MM.1S (cell line): Measurements from ENCODE around the gene NPY2R.

Experiments used
- DNase-seq: peaks from one replicate; pipeline ENCODE4 v3.0.0-alpha.2; 2015
- H2AFZ ChIP-seq: fragments of 300-600 bp; sonication (generic); 2 replicates; pipeline ENCODE4 v1.6.0; 2016; ENCODE audit warnings: antibody characterized with exemption, low read length
- H3F3A ChIP-seq: fragments of 300-600 bp; sonication (generic); 2 replicates; pipeline ENCODE4 v1.6.1; 2016; ENCODE audit warnings: mild to moderate bottlenecking, antibody characterized with exemption, low read length, moderate library complexity, mixed read lengths; ENCODE audit not compliant: insufficient read depth
- H3K27ac ChIP-seq: fragments of 300-600 bp; sonication (generic); 2 replicates; pipeline ENCODE4 v1.5.1; 2016; ENCODE audit warnings: mild to moderate bottlenecking, low read length
- H3K27me3 ChIP-seq: fragments of 300-600 bp; sonication (generic); replicated peaks from 2 replicates; pipeline ENCODE4 v1.6.0; 2016; ENCODE audit warnings: low read length; ENCODE audit not compliant: insufficient read depth
- H3K36me3 ChIP-seq: fragments of 300-600 bp; sonication (generic); replicated peaks from 2 replicates; pipeline ENCODE4 v1.6.1; 2016; ENCODE audit warnings: mild to moderate bottlenecking, low read length, mixed read lengths; ENCODE audit not compliant: insufficient read depth
- H3K4me1 ChIP-seq: fragments of 300-600 bp; sonication (generic); 2 replicates; pipeline ENCODE4 v1.6.1; 2016; ENCODE audit warnings: low read length, mixed read lengths
- H3K4me2 ChIP-seq: fragments of 300-600 bp; sonication (generic); 2 replicates; pipeline ENCODE4 v1.6.0; 2016; ENCODE audit warnings: low read depth, low read length
- H3K4me3 ChIP-seq: fragments of 300-600 bp; sonication (generic); 2 replicates; pipeline ENCODE4 v1.5.1; 2016; ENCODE audit warnings: low read length, mixed read lengths
- H3K79me2 ChIP-seq: fragments of 300-600 bp; sonication (generic); 2 replicates; pipeline ENCODE4 v1.6.1; 2016; ENCODE audit warnings: mixed run types, low read length, mixed read lengths
- H3K9ac ChIP-seq: fragments of 300-600 bp; sonication (generic); 2 replicates; pipeline ENCODE4 v1.6.1; 2016; ENCODE audit warnings: low read length, mixed read lengths
- H3K9me2 ChIP-seq: fragments of 300-600 bp; sonication (generic); replicated peaks from 2 replicates; pipeline ENCODE4 v1.6.1; 2016; ENCODE audit warnings: mild to moderate bottlenecking, low read length, mixed read lengths; ENCODE audit not compliant: insufficient read depth
- H3K9me3 ChIP-seq: fragments of 300-600 bp; sonication (generic); replicated peaks from 2 replicates; pipeline ENCODE4 v1.6.1; 2016; ENCODE audit warnings: mild to moderate bottlenecking, low read length, mixed read lengths; ENCODE audit not compliant: insufficient read depth
- H4K20me1 ChIP-seq: fragments of 300-600 bp; sonication (generic); 2 replicates; pipeline ENCODE4 v1.6.1; 2016; ENCODE audit warnings: mild to moderate bottlenecking, low read length, moderate library complexity, mixed read lengths; ENCODE audit not compliant: insufficient read depth
- EZH2 ChIP-seq: fragments of 300-600 bp; sonication (generic); optimal IDR thresholded peaks from 2 replicates; pipeline ENCODE3; 2017; ENCODE audit warnings: low read depth, mild to moderate bottlenecking, antibody characterized with exemption, low read length, mixed read lengths
- EZH2phosphoT487 ChIP-seq: fragments of 300-600 bp; sonication (generic); IDR thresholded peaks from 2 replicates; pipeline ENCODE4 v1.6.1; 2018; ENCODE audit warnings: antibody characterized with exemption, low read length
- TF ChIP-seq, protein P1 (sequence below): fragments of 300-600 bp; sonication (generic); IDR thresholded peaks from 2 replicates; pipeline ENCODE4 v1.5.1; 2016; ENCODE audit warnings: antibody characterized with exemption, low read length, mixed read lengths

The NPY2R gene

DNA sequence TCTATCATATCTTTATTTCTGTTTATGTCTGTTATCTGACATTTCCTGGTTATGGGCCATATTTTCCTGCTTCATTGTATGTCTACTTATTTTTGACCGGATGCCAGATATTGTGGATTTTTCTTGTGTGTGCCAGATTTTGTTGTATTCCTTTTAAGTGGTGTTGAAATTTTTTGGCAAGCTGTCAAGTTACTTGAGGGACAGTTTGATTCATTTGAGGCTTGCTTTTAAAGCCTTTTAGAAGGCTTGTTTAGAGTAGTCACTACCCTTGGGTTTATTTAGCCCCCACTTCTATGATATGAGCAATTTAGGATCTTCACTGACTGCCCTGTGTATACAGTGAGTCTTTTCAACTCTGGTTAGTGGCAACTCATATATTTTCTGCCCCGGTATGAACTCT, 29.2 kb upstream of the NPY2R start:
- Histone ChIP-seq H3K4me1 (peaks cover 26% of the 10 kb centered on the region), H3K27me3 (no peaks in the 10 kb centered on the region), H3K4me3 (no peak overlapping the region), H3K27ac (no peak overlapping the region), H3K36me3 (no peaks in the 10 kb centered on the region), H3F3A (no peaks in the 10 kb centered on the region), H4K20me1 (no peaks in the 10 kb centered on the region), H3K9ac (no peak overlapping the region), H3K9me3 (no peaks in the 10 kb centered on the region), H3K4me2 (no peak overlapping the region), H3K9me2 (no peaks in the 10 kb centered on the region), H3K79me2 (no peaks in the 10 kb centered on the region), H2AFZ (no peak overlapping the region)
- DNase-seq = no peak
- TF ChIP-seq EZH2 = no peak
- TF ChIP-seq, protein P1, sequence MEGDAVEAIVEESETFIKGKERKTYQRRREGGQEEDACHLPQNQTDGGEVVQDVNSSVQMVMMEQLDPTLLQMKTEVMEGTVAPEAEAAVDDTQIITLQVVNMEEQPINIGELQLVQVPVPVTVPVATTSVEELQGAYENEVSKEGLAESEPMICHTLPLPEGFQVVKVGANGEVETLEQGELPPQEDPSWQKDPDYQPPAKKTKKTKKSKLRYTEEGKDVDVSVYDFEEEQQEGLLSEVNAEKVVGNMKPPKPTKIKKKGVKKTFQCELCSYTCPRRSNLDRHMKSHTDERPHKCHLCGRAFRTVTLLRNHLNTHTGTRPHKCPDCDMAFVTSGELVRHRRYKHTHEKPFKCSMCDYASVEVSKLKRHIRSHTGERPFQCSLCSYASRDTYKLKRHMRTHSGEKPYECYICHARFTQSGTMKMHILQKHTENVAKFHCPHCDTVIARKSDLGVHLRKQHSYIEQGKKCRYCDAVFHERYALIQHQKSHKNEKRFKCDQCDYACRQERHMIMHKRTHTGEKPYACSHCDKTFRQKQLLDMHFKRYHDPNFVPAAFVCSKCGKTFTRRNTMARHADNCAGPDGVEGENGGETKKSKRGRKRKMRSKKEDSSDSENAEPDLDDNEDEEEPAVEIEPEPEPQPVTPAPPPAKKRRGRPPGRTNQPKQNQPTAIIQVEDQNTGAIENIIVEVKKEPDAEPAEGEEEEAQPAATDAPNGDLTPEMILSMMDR = no peak
- no peak for TF ChIP-seq EZH2phosphoT487

DNA sequence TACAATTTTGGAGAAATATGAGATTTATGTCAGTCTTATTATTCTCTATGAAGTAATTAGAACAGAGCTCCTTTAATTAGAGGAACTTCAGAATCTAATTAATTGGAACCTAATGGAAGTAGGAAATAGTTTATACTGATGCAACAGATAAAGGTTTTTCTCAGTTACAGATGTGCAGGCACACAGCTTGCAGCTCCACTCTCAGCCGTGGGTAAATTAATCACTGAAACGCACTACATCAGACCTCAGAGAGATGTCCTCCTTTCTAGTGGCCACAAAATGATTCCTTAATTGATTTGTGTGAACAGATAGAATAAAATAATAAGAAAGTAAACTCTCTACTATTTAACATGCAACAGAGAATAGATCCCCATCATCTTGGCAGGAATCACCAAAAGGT, 21.5 kb upstream of the NPY2R start:
- Histone ChIP-seq H3K27ac (no peak overlapping the region), H3K4me1 (peaks cover 8% of the 10 kb centered on the region; the same call in 1 of the 2 replicates), H3K4me3 (no peak overlapping the region), H3K4me2 (no peak overlapping the region), H3K27me3 (no peaks in the 10 kb centered on the region), H3K9me3 (no peaks in the 10 kb centered on the region), H4K20me1 (no peaks in the 10 kb centered on the region), H3K9me2 (no peaks in the 10 kb centered on the region), H3K9ac (no peak overlapping the region), H3K36me3 (no peaks in the 10 kb centered on the region), H3K79me2 (no peaks in the 10 kb centered on the region), H3F3A (no peaks in the 10 kb centered on the region), H2AFZ (no peak overlapping the region)
- no peak for TF ChIP-seq EZH2
- TF ChIP-seq EZH2phosphoT487 = no peak
- TF ChIP-seq, protein P1 = no peak
- no peak for DNase-seq

DNA sequence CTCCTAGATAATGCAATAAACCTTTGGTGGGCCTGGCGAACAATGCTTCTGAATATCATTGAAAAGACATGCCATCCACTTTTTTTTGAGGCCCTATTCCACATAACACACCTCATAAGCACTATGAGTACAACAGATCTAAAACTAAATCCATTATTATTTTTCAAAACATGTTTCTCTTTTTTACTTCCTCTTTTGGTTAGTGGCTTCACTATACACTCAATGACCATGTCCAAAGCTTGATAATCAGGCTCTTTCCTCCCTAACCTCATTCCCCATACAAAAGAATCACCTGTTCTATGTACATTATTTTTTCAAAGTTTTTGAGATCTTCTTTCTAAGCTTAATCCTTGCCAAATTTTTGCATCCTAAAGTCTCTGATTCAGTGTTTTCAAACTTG, 20.4 kb upstream of the NPY2R start:
- no peak overlapping the region for H3K27ac ChIP-seq
- H3F3A ChIP-seq = no peaks in the 10 kb centered on the region
- no peak overlapping the region for H3K9ac ChIP-seq
- no peak overlapping the region for H3K4me3 ChIP-seq
- no peak overlapping the region for H3K4me2 ChIP-seq
- H2AFZ ChIP-seq = no peak overlapping the region
- no peaks in the 10 kb centered on the region for H3K27me3 ChIP-seq
- no peaks in the 10 kb centered on the region for H3K79me2 ChIP-seq
- H3K9me3 ChIP-seq = no peaks in the 10 kb centered on the region
- no peak for DNase-seq
- H4K20me1 ChIP-seq = no peaks in the 10 kb centered on the region
- H3K9me2 ChIP-seq = no peaks in the 10 kb centered on the region
- peaks cover 8% of the 10 kb centered on the region; the same call in 1 of the 2 replicates for H3K4me1 ChIP-seq
- TF ChIP-seq EZH2 (no peak), EZH2phosphoT487 (no peak)
- TF ChIP-seq, protein P1 = no peak
- H3K36me3 ChIP-seq = no peaks in the 10 kb centered on the region
